ENCODE data around the gene ADSL.

GRCh38 chr22:40394607-40395006 lies 48.3 kb downstream of the ADSL start:
- no peak for TF ChIP-seq CTCF (IDR thresholded peaks at IDR 0.05)
- no peak for TF ChIP-seq POLR2A (IDR thresholded peaks at IDR 0.05)
